ENCODE results near the gene PIEZO2. TPM values are rescaled to one million over a fixed set of nuclear protein-coding genes. Genes with fewer than 3 reads are reported as not detected.

The PIEZO2 gene
- total and polyA plus RNA-seq, 2 of the 8 experiments (the other 6 are each of a cell fraction or from before 2014, with no cell fraction given), result 4.7 to 16.5 TPM

- no peak overlapping the region for H3K23ac ChIP-seq (ENCODE audit: insufficient read length)
- TF ChIP-seq MAX (IDR thresholded peaks at IDR 0.05) (no peak), MAFK (IDR thresholded peaks at IDR 0.05; ENCODE audit: low read depth, low read length) (no peak), TBP (IDR thresholded peaks at IDR 0.05; ENCODE audit: low read depth, low read length) (no peak), SRF (IDR thresholded peaks at IDR 0.05; ENCODE audit: low read depth, low read length) (no peak), KDM5A (IDR thresholded peaks at IDR 0.05; ENCODE audit: low read length) (no peak), RXRA (IDR thresholded peaks at IDR 0.05; ENCODE audit: insufficient read depth, low read depth, low read length) (no peak), POLR2A (IDR thresholded peaks at IDR 0.05; ENCODE audit: control extremely low read depth in 1 of 2, low read depth in 2 of 2, low read length in 2 of 2) (no peak), RAD21 (IDR thresholded peaks at IDR 0.05 in 1 of 2, conservative IDR thresholded peaks at IDR 0.05 in 1 of 2; ENCODE audit: low read depth in 2 of 2, low read length in 2 of 2) (no peak), BCL11A (IDR thresholded peaks at IDR 0.05; ENCODE audit: low read depth in 2 of 2, low read length in 2 of 2) (no peak), SAP30 (IDR thresholded peaks at IDR 0.05; ENCODE audit: insufficient read depth, insufficient replicate concordance, low read length) (no peak), RNF2 (IDR thresholded peaks at IDR 0.05; ENCODE audit: borderline replicate concordance, low read depth, low read length, missing control alignments, poor library complexity, severe bottlenecking) (no peak), TEAD4 (IDR thresholded peaks at IDR 0.05; ENCODE audit: low read depth, low read length) (no peak), BRCA1 (IDR thresholded peaks at IDR 0.05; ENCODE audit: low read depth, low read length) (no peak)
- WGBS, 2 experiments (ENCODE audit: extremely low coverage in 1 of 2, insufficient coverage in 1 of 2, insufficient read length in 1 of 2, insufficient replicate concordance in 2 of 2, low coverage in 1 of 2, low lambda C conversion rate in 2 of 2, missing lambda C conversion rate in 1 of 2), result 92% methylated on average over 5 of the region's 5 CpGs; no CpG with 5 or more reads in 1 of the 2 experiments
- H3K9ac ChIP-seq (replicated peaks in 1 of 4; ENCODE audit: extremely low read depth in 1 of 4, low read depth in 3 of 4, low read length in 3 of 4), result no peak overlapping the region
- POLR2A ChIA-PET (ENCODE audit: partially characterized antibody), result no interaction called here
- no peak overlapping the region for H2BK20ac ChIP-seq (ENCODE audit: low read length)
- CTCF ChIA-PET (ENCODE audit: partially characterized antibody), result interaction anchor here (0.6 to 1.0 kb wide), 3 partner anchors 179 to 938 kb away, joined by 3 read pairs; no protein-coding TSS in a partner anchor
- no peak overlapping the region for H4K91ac ChIP-seq (replicated peaks; ENCODE audit: insufficient read length, low read length)
- no peak overlapping the region for H3K4me2 ChIP-seq (ENCODE audit: insufficient read depth in 1 of 2, low read depth in 2 of 2, low read length in 2 of 2)
- H2AFZ ChIP-seq (ENCODE audit: low read length), result no peak overlapping the region
- H3K27ac ChIP-seq (ENCODE audit: low read depth, low read length), result no peak overlapping the region
- H2BK12ac ChIP-seq (ENCODE audit: low read depth, low read length), result no peak overlapping the region
- H3K18ac ChIP-seq (ENCODE audit: extremely low read depth, low read length), result no peak overlapping the region
- no peaks in the 10 kb centered on the region for H3K79me2 ChIP-seq (ENCODE audit: control insufficient read depth in 1 of 2, insufficient read depth in 2 of 2, low read length in 2 of 2)
- H3K4me1 ChIP-seq (replicated peaks in 1 of 4; ENCODE audit: control insufficient read depth in 3 of 4, insufficient read depth in 4 of 4, low read length in 3 of 4), result peaks cover 0 to 8% (median 3%) of the 10 kb centered on the region in 4 experiments; a peak in 3 of 7 replicates
- H4K8ac ChIP-seq (ENCODE audit: extremely low read depth, insufficient read depth, low read length), result no peak overlapping the region
- H3K79me1 ChIP-seq (ENCODE audit: low read depth, low read length), result no peaks in the 10 kb centered on the region
- no peaks in the 10 kb centered on the region for H4K20me1 ChIP-seq (replicated peaks in 1 of 2; ENCODE audit: control insufficient read depth in 1 of 2, insufficient read depth in 2 of 2, low read length in 2 of 2)
- H4K5ac ChIP-seq (ENCODE audit: insufficient read length, low read depth, low read length), result no peak overlapping the region
- H2BK5ac ChIP-seq (ENCODE audit: low read depth, low read length), result no peak overlapping the region
- H3K23me2 ChIP-seq (ENCODE audit: low read depth, low read length), result no peaks in the 10 kb centered on the region
- no peak overlapping the region for H3K4ac ChIP-seq (replicated peaks; ENCODE audit: insufficient read length, low read depth, low read length)
- H2AK5ac ChIP-seq (ENCODE audit: low read depth, low read length), result no peak overlapping the region
- no peaks in the 10 kb centered on the region for H3K9me3 ChIP-seq (ENCODE audit: insufficient read depth in 2 of 2, low read depth in 1 of 2, low read length in 1 of 2)
- no peak overlapping the region for H2BK120ac ChIP-seq (replicated peaks; ENCODE audit: low read depth, low read length)
- H3K4me3 ChIP-seq (ENCODE audit: extremely low read depth in 1 of 4, insufficient read depth in 2 of 4, low read depth in 3 of 4, low read length in 4 of 4), result no peak overlapping the region
- H3K36me3 ChIP-seq (ENCODE audit: control insufficient read depth in 2 of 4, insufficient read depth in 4 of 4, low read length in 3 of 4), result no peaks in the 10 kb centered on the region
- no peak overlapping the region for H3K14ac ChIP-seq (ENCODE audit: insufficient read length)
- no peak for DNase-seq (ENCODE audit: low read depth in 1 of 2, low spot score in 2 of 2)
- H3K56ac ChIP-seq (replicated peaks; ENCODE audit: insufficient read length, low read depth, low read length), result no peak overlapping the region
- no peak for FAIRE-seq
- H2BK15ac ChIP-seq (ENCODE audit: low read length), result no peak overlapping the region
- no peaks in the 10 kb centered on the region for H3K27me3 ChIP-seq (replicated peaks in 1 of 4; ENCODE audit: control insufficient read depth in 3 of 4, extremely low read depth in 1 of 4, insufficient read depth in 3 of 4, low read length in 3 of 4)
These were observed 117.4 kb downstream of the PIEZO2 start for GRCh38 chr18:11031966-11032365.
